ENCODE data around the gene RPL23. TPM values are rescaled to one million over a fixed set of nuclear protein-coding genes. Genes with fewer than 3 reads are reported as not detected.

Gene RPL23
- total RNA-seq, 1 donor from 2014 or later: 1,802 TPM

DNA sequence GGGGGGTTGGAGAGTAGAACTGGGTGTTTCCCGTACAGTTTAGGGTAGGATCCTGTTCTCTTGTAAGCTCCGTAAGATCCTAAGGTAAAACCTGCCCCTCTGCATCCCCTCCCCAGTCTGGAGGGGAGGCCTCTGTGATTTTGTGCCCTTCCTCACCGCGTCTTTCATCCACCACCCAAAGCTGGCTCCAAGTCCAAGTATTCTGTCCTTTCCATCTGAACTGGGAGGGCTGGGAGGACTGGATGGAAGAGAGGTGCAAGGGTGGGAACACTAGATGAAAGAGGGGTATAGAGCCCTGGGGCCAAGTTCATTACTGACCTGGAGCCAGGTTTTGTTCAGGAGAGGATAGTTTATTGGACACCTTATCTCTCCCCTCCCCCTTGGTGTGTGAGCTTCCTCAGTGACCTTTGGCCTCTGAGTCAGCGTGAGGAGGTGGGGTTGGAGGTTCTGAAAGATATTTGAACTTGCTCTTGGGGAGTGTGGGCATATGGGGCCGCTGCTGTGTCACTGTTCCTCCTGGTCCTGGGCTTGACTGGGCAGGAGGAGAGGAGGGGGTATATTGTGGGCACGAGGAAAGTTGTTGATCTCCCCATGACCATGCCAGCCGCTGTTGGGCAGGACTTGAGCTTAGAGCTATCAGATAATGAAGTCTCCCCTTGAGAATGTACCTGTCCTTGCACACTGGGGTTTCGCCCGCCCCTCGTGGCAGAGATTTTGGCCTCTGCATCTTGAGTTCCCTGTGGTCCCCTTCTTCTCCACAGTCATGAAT, 17.9 kb upstream of the RPL23 start:
- Mint-ChIP-seq H3K36me3 (ENCODE audit: low read depth) (peaks cover 2% of the 10 kb centered on the region), H3K27ac (ENCODE audit: unreplicated experiment) (peak overlapping the region; percentile 91), H3K9me3 (peaks cover 2% of the 10 kb centered on the region), H3K4me3 (peak overlapping the region; percentile 93), H3K4me1 (peaks cover 56% of the 10 kb centered on the region), H3K27me3 (ENCODE audit: low read depth) (peaks cover 30% of the 10 kb centered on the region)
- TF ChIP-seq, protein P1, sequence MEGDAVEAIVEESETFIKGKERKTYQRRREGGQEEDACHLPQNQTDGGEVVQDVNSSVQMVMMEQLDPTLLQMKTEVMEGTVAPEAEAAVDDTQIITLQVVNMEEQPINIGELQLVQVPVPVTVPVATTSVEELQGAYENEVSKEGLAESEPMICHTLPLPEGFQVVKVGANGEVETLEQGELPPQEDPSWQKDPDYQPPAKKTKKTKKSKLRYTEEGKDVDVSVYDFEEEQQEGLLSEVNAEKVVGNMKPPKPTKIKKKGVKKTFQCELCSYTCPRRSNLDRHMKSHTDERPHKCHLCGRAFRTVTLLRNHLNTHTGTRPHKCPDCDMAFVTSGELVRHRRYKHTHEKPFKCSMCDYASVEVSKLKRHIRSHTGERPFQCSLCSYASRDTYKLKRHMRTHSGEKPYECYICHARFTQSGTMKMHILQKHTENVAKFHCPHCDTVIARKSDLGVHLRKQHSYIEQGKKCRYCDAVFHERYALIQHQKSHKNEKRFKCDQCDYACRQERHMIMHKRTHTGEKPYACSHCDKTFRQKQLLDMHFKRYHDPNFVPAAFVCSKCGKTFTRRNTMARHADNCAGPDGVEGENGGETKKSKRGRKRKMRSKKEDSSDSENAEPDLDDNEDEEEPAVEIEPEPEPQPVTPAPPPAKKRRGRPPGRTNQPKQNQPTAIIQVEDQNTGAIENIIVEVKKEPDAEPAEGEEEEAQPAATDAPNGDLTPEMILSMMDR (conservative IDR thresholded peaks at IDR 0.05): no peak
- DNase-seq (ENCODE audit: low read depth, low spot score): no peak

DNA sequence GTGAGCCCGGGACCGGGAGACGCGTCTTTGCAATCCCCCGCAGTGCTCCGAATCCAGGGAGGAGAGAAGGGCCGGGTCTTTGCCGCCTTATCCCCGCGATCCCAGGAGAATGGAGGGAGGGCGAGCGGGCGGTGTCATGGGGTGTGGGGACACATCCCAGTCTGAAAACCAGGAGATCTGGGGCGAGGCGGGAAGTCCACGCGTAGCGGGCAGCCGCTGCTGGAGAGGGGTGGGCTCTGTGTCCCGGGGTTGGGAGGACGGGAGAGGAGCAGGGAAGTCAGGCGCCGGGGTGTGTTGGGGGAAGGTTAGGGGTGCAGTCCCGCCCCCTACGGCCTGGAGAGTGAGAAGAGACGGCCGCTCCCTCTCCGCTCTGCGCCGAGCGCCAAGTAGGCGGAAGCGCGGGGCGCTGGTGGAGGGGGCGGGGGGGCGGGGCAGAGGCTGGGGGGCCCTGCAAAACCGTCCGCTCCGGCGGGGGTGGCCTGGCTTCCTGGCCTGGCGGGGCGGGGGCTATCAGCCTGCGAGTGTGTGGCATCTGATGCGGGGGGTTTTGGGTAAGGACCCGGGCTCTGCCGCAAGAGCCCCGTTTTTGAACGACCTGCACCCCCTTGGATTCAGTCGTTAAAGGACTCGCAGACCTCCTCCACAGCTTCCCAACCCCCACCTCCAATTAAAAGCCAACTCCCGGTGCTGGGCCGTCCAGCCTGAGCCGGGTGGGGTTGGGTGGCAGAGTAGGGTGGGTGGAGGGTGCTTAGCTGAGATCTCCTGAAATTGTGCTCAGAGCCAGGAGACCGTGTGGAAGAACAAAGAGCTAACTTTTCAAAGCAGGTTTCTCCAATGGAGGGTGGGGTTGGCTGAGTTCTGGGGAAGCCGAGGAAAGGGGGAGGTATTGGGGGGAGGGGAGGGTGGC, 17.0 kb upstream of the RPL23 start:
- peaks cover 2% of the 10 kb centered on the region for H3K36me3 Mint-ChIP-seq (ENCODE audit: low read depth)
- H3K27ac Mint-ChIP-seq (ENCODE audit: unreplicated experiment): peak overlapping the region; percentile 96
- H3K4me1 Mint-ChIP-seq: peaks cover 58% of the 10 kb centered on the region
- DNase-seq (ENCODE audit: low read depth, low spot score): peak; percentile 40
- peaks cover 2% of the 10 kb centered on the region for H3K9me3 Mint-ChIP-seq
- TF ChIP-seq, protein P1 (conservative IDR thresholded peaks at IDR 0.05): no peak
- peaks cover 34% of the 10 kb centered on the region for H3K27me3 Mint-ChIP-seq (ENCODE audit: low read depth)
- H3K4me3 Mint-ChIP-seq: peak overlapping the region; percentile 99

DNA sequence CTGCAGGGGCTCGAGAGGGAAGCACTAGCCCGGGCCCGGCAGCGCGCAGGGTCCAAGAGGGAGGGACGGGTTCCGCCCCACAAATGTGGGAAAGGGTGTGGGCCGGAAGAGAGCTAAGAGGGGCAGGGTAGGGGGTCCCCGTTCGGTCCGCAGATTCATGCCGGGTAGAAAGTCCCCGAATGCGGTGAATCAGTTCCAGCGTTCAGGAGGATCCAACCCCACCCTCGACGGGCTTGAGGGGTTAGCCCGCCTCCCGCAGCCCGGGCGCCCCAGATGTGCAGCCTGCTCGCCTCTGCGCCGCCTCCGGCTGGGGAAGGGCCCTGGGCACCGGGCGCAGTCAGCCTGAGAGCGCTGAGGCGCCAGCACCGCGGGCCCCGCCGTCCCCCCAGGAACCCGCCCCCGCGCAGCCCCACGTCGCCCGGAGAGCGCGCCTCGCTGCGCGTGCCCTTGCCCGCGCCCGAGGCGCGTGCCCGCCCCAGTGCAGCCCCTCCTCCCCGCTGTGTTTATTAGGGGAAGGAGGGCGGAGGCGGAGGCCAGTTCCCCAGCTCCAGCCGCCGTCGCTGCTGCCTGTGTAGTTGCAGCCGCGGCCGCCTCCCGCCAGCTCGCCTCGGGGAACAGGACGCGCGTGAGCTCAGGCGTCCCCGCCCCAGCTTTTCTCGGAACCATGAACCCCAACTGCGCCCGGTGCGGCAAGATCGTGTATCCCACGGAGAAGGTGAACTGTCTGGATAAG, 16.2 kb upstream of the RPL23 start, which contains the start of gene LASP1:
Gene LASP1 (plus strand): TSS at position 533 of the 733 bp plus-strand sequence. CDS start 132 bp downstream, at position 665.
- DNase-seq (ENCODE audit: low read depth, low spot score): peak; percentile 79

DNA sequence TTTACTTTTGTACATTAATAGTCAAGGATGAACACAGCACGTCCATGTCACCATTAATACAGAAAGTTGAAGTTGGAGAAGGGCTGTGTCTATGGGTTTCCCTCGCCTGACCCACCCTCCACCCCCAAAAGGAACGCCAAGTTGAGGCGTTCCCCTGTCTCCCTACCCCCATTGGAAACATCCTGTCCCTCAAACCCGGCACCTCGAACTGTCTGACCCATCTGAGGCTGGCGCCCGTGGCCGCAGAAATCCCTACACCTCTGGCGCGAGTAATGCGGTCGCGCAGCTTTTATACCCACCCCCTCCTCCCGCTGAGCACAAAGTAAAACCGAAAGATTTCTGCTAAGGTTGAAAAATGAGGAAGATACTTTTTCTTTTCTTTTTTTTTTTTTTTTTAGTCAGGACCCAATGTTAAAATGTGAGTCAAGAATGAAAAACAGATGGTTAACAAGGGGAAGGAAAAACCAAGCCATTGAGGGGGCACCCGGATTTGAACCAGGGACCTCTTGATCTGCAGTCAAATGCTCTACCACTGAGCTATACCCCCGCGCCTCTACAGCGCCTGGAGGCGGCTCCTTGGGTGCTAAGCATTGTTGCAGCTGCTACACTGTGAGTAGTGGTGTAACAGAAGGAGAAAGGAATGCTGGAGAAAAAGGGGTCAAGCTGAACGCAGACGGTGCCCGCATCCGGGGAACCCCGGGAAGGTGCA, 15.4 kb upstream of the RPL23 start:
- peaks cover 2% of the 10 kb centered on the region for H3K9me3 Mint-ChIP-seq
- TF ChIP-seq, protein P1 (conservative IDR thresholded peaks at IDR 0.05): no peak
- peaks cover 57% of the 10 kb centered on the region for H3K4me1 Mint-ChIP-seq
- DNase-seq (ENCODE audit: low read depth, low spot score): peak; percentile 97
- peak overlapping the region; percentile 97 for H3K4me3 Mint-ChIP-seq
- peak overlapping the region; percentile 52 for H3K27ac Mint-ChIP-seq (ENCODE audit: unreplicated experiment)
- H3K36me3 Mint-ChIP-seq (ENCODE audit: low read depth): peaks cover 2% of the 10 kb centered on the region
- H3K27me3 Mint-ChIP-seq (ENCODE audit: low read depth): peaks cover 38% of the 10 kb centered on the region

More for the DNA sequence above, 16.2 kb upstream of the RPL23 start, which contains the start of gene LASP1:
- peak within 1 kb of the TSS; percentile 96 for H3K27ac Mint-ChIP-seq (ENCODE audit: unreplicated experiment)
- TF ChIP-seq, protein P1 (conservative IDR thresholded peaks at IDR 0.05): no peak
- H3K9me3 Mint-ChIP-seq: peaks cover 2% of the 10 kb centered on the region
- peaks cover 2% of the 10 kb centered on the region for H3K36me3 Mint-ChIP-seq (ENCODE audit: low read depth)
- peaks cover 57% of the 10 kb centered on the region for H3K4me1 Mint-ChIP-seq
- H3K27me3 Mint-ChIP-seq (ENCODE audit: low read depth): peaks cover 37% of the 10 kb centered on the region
- peak within 1 kb of the TSS; percentile 99 for H3K4me3 Mint-ChIP-seq
